ENCODE measurements around the gene CRLF3.
"Not testable (repeated sequence)": the region's sequence is repeated elsewhere in the genome, so short reads cannot be mapped to it uniquely, and the experiment has no call there.

The CRLF3 gene

DNA sequence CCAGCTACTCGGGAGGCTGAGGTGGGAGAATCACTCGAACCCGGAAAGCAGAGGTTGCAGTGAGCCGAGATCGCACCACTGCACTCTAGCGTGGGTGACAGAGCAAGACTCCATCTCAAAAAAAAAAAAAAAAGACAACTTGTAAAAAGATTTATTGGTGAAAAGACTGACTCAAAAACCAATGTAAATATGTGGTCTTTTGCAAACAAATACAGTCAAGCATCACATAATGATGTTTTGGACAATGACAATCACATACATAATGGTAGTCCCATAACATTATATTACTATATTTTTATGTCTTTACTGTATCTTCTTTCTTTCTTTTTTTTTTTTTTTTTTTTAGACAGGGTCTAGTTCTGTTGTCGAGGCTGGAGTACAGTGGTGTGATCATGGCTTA, 8.3 kb downstream of the CRLF3 start:
- H3K27me3 ChIP-seq (replicated peaks; ENCODE audit: control insufficient read depth, insufficient read depth, low read length, poor library complexity, severe bottlenecking): no peaks in the 10 kb centered on the region
- no peak overlapping the region for H3K27ac ChIP-seq (ENCODE audit: insufficient read depth, low read length, poor library complexity, severe bottlenecking)
- no peak for DNase-seq
- H3K9me3 ChIP-seq (ENCODE audit: control insufficient read depth, low read length): no peaks in the 10 kb centered on the region
- peaks cover 49% of the 10 kb centered on the region for H3K4me1 ChIP-seq (ENCODE audit: control insufficient read depth, insufficient read depth, low read length, poor library complexity, severe bottlenecking)
- H3K36me3 ChIP-seq (ENCODE audit: control insufficient read depth, insufficient read depth, low read length): no peaks in the 10 kb centered on the region
- no peak overlapping the region for H3K4me3 ChIP-seq (ENCODE audit: insufficient read depth, low read depth, low read length, poor library complexity, severe bottlenecking)

DNA sequence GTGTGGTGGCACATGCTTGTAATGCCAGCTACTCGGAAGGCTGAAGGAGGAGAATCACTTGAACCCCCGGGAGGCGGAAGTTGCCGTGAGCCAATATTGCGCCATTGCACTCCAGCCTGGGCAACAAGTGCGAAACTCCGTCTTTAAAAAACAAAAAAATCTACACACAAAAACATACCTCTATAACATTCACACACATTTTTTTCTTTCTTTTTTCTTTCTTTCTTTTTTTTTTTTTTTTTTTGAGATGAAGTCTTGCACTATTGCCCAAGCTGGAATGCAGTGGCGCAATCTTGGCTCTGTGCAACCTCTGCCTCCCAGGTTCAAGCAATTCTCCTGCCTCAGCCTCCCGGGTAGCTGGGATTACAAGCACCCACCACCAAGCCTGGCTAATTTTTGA, 9.6 kb downstream of the CRLF3 start:
- H3K4me1 ChIP-seq (ENCODE audit: control insufficient read depth, insufficient read depth, low read length, poor library complexity, severe bottlenecking): peaks cover 49% of the 10 kb centered on the region
- H3K27ac ChIP-seq (ENCODE audit: insufficient read depth, low read length, poor library complexity, severe bottlenecking); DNase-seq; H3K36me3 ChIP-seq (ENCODE audit: control insufficient read depth, insufficient read depth, low read length); H3K27me3 ChIP-seq (replicated peaks; ENCODE audit: control insufficient read depth, insufficient read depth, low read length, poor library complexity, severe bottlenecking); H3K9me3 ChIP-seq (ENCODE audit: control insufficient read depth, low read length); H3K4me3 ChIP-seq (ENCODE audit: insufficient read depth, low read depth, low read length, poor library complexity, severe bottlenecking): not testable (repeated sequence)

DNA sequence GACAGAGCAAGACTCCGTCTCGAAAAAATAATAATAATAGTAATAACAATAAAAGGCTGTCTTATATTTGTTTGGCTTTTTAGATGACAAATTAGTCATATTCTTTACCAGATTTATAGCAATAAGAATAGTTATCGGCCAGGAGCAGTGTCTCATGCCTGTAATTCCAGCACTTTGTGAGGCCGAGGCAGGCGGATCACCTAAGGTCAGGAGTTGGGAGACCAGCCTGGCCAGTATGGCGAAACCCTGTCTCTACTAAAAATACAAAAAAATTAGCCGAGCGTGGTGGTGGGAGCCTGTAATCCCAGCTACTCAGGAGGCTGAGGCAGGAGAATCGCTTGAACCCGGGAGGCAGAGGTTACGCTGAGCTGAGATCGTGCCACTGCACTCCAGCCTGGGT, 10.3 kb downstream of the CRLF3 start:
- H3K27ac ChIP-seq (ENCODE audit: insufficient read depth, low read length, poor library complexity, severe bottlenecking); H3K36me3 ChIP-seq (ENCODE audit: control insufficient read depth, insufficient read depth, low read length); H3K9me3 ChIP-seq (ENCODE audit: control insufficient read depth, low read length); DNase-seq; H3K4me3 ChIP-seq (ENCODE audit: insufficient read depth, low read depth, low read length, poor library complexity, severe bottlenecking); H3K27me3 ChIP-seq (replicated peaks; ENCODE audit: control insufficient read depth, insufficient read depth, low read length, poor library complexity, severe bottlenecking): not testable (repeated sequence)
- H3K4me1 ChIP-seq (ENCODE audit: control insufficient read depth, insufficient read depth, low read length, poor library complexity, severe bottlenecking): peaks cover 48% of the 10 kb centered on the region

DNA sequence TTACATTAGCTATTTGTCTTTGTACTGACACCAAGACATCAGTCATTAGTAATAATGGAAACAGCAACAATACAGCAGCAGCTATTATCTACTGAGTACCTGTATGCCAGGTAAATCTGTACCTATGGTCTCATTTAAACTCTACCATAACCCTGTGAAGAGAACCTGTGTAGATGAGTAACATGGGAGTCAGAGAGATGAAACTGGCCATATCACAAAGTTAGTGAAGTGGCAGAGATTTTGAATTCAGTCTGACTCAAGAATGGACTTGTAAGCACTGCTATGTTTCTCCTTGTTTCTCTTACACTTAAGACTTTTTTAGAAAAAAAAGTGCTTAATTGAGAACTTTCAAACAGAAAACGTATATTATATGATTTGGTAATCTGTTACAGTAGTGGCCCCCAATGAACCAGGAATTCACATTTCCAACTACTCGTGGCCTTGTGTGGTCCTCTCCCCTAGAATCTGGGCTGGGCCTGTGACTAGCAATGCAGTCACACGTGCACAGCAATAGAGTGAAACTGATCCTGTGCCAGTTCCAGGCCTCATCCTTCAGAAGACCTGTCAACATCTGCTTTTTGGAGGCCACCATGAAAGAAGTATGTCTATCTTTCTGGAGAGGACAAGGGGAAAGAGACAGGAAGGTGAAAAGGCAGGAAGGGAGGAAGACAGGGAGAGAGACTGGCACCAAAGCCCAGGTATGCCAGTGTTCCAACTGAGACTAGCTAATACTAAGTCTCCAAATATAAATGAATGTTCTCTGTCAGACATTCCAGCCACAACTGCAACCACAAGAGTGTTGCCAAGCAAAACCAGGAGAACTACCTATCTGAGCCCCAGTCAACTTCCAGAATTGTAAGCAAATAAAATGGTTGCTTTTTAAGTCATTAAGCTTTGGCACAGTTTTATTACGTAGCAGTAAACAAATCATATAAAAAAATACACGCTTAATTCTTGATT, 12.0 kb downstream of the CRLF3 start:
- no peaks in the 10 kb centered on the region for H3K27me3 ChIP-seq (replicated peaks; ENCODE audit: control insufficient read depth, insufficient read depth, low read length, poor library complexity, severe bottlenecking)
- no peak for DNase-seq
- peaks cover 47% of the 10 kb centered on the region for H3K4me1 ChIP-seq (ENCODE audit: control insufficient read depth, insufficient read depth, low read length, poor library complexity, severe bottlenecking)
- H3K4me3 ChIP-seq (ENCODE audit: insufficient read depth, low read depth, low read length, poor library complexity, severe bottlenecking): no peak overlapping the region
- H3K27ac ChIP-seq (ENCODE audit: insufficient read depth, low read length, poor library complexity, severe bottlenecking): peak overlapping the region; percentile 59
- no peaks in the 10 kb centered on the region for H3K36me3 ChIP-seq (ENCODE audit: control insufficient read depth, insufficient read depth, low read length)
- H3K9me3 ChIP-seq (ENCODE audit: control insufficient read depth, low read length): no peaks in the 10 kb centered on the region

- no peaks in the 10 kb centered on the region for H3K27me3 ChIP-seq (replicated peaks; ENCODE audit: control insufficient read depth, insufficient read depth, low read length, poor library complexity, severe bottlenecking)
- DNase-seq: no peak
- peaks cover 54% of the 10 kb centered on the region for H3K4me1 ChIP-seq (ENCODE audit: control insufficient read depth, insufficient read depth, low read length, poor library complexity, severe bottlenecking)
- peak overlapping the region; percentile 65 for H3K27ac ChIP-seq (ENCODE audit: insufficient read depth, low read length, poor library complexity, severe bottlenecking)
- H3K4me3 ChIP-seq (ENCODE audit: insufficient read depth, low read depth, low read length, poor library complexity, severe bottlenecking): peak overlapping the region; percentile 42
- no peaks in the 10 kb centered on the region for H3K9me3 ChIP-seq (ENCODE audit: control insufficient read depth, low read length)
- no peaks in the 10 kb centered on the region for H3K36me3 ChIP-seq (ENCODE audit: control insufficient read depth, insufficient read depth, low read length)
These were observed 14.6 kb downstream of the CRLF3 start for GRCh38 chr17:30809867-30810266.

- peak overlapping the region; percentile 42 for H3K4me3 ChIP-seq (ENCODE audit: insufficient read depth, low read depth, low read length, poor library complexity, severe bottlenecking)
- H3K36me3 ChIP-seq (ENCODE audit: control insufficient read depth, insufficient read depth, low read length): peaks cover 6% of the 10 kb centered on the region
- DNase-seq: no peak
- H3K27ac ChIP-seq (ENCODE audit: insufficient read depth, low read length, poor library complexity, severe bottlenecking): peak overlapping the region; percentile 65
- H3K27me3 ChIP-seq (replicated peaks; ENCODE audit: control insufficient read depth, insufficient read depth, low read length, poor library complexity, severe bottlenecking): no peaks in the 10 kb centered on the region
- peaks cover 54% of the 10 kb centered on the region for H3K4me1 ChIP-seq (ENCODE audit: control insufficient read depth, insufficient read depth, low read length, poor library complexity, severe bottlenecking)
- no peaks in the 10 kb centered on the region for H3K9me3 ChIP-seq (ENCODE audit: control insufficient read depth, low read length)
These were observed 15.7 kb downstream of the CRLF3 start for GRCh38 chr17:30808785-30809286.

DNA sequence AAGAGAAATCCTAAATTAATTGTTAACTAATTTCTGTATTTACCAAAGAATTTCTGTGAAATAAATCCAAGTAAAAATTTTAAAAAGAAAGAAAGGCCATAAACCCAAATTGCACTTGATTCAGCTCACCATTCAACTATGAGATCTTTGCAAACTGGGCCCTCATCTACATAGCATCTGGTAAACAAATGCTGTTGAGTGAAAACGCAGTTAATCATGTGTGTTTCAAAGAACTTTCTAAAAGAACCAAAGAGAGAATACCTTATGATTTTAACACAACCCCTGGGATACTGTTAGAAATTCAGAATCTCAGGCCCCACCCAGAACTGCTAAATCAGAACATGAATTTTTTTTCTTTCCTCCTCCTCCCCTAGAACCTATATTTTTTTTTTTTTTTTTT, 16.6 kb downstream of the CRLF3 start:
- Histone ChIP-seq H3K27me3 (replicated peaks; ENCODE audit: control insufficient read depth, insufficient read depth, low read length, poor library complexity, severe bottlenecking) (no peaks in the 10 kb centered on the region), H3K9me3 (ENCODE audit: control insufficient read depth, low read length) (no peaks in the 10 kb centered on the region), H3K36me3 (ENCODE audit: control insufficient read depth, insufficient read depth, low read length) (peaks cover 14% of the 10 kb centered on the region), H3K27ac (ENCODE audit: insufficient read depth, low read length, poor library complexity, severe bottlenecking) (peak overlapping the region; percentile 18), H3K4me3 (ENCODE audit: insufficient read depth, low read depth, low read length, poor library complexity, severe bottlenecking) (no peak overlapping the region), H3K4me1 (ENCODE audit: control insufficient read depth, insufficient read depth, low read length, poor library complexity, severe bottlenecking) (peaks cover 46% of the 10 kb centered on the region)
- DNase-seq: no peak

DNA sequence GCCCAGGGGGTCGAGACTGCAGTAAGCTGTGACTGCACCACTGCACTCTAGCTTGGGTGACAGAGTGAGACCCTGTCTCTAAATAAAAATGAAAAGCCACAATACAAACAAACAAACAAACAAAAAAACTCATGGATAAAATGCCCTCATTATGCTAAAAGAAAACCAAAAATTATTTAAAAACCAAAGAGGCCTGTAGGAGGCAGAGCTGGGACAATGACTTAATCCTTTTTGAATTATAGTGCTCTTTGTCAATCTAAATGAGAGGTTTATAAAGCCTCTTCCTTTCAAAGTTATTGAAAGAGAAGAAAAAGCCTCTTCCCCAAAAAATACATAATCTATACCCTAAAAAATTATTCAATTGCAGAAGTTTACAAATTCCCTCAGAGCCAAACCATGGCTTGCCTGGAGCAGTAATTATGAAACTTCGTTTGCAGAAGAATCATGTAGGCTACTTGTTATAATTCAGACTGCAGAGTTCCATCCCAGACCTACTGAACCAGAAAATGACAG, 18.5 kb downstream of the CRLF3 start:
- Histone ChIP-seq H3K4me1 (ENCODE audit: control insufficient read depth, insufficient read depth, low read length, poor library complexity, severe bottlenecking) (peaks cover 32% of the 10 kb centered on the region), H3K9me3 (ENCODE audit: control insufficient read depth, low read length) (no peaks in the 10 kb centered on the region), H3K27ac (ENCODE audit: insufficient read depth, low read length, poor library complexity, severe bottlenecking) (no peak overlapping the region), H3K4me3 (ENCODE audit: insufficient read depth, low read depth, low read length, poor library complexity, severe bottlenecking) (no peak overlapping the region), H3K36me3 (ENCODE audit: control insufficient read depth, insufficient read depth, low read length) (peaks cover 30% of the 10 kb centered on the region), H3K27me3 (replicated peaks; ENCODE audit: control insufficient read depth, insufficient read depth, low read length, poor library complexity, severe bottlenecking) (no peaks in the 10 kb centered on the region)
- DNase-seq: no peak

DNA sequence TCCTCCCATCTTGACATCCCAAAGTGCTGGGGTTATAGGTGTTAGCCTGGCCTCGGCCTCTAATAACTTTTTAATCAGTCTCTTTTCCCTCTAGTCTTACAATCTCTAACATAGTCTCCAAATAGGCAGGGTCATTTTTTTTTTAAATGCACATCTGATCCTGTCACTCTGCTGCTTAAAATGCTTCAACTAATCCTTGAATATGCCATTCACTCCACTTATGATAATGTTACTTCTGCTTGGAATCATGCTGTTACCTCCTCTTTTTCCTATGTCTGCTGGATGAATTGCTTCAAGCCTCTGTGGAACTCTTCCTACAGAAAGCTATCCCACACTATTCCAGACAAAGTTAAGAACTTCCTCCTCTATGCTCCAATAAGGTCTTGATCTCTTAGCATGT, 22.8 kb downstream of the CRLF3 start:
- Histone ChIP-seq H3K27me3 (replicated peaks; ENCODE audit: control insufficient read depth, insufficient read depth, low read length, poor library complexity, severe bottlenecking) (no peaks in the 10 kb centered on the region), H3K36me3 (ENCODE audit: control insufficient read depth, insufficient read depth, low read length) (peaks cover 63% of the 10 kb centered on the region), H3K4me1 (ENCODE audit: control insufficient read depth, insufficient read depth, low read length, poor library complexity, severe bottlenecking) (peaks cover 8% of the 10 kb centered on the region), H3K27ac (ENCODE audit: insufficient read depth, low read length, poor library complexity, severe bottlenecking) (no peak overlapping the region), H3K4me3 (ENCODE audit: insufficient read depth, low read depth, low read length, poor library complexity, severe bottlenecking) (no peak overlapping the region), H3K9me3 (ENCODE audit: control insufficient read depth, low read length) (no peaks in the 10 kb centered on the region)
- no peak for DNase-seq

- DNase-seq: no peak
- H3K27ac ChIP-seq (ENCODE audit: insufficient read depth, low read length, poor library complexity, severe bottlenecking): no peak overlapping the region
- no peak overlapping the region for H3K4me3 ChIP-seq (ENCODE audit: insufficient read depth, low read depth, low read length, poor library complexity, severe bottlenecking)
- H3K4me1 ChIP-seq (ENCODE audit: control insufficient read depth, insufficient read depth, low read length, poor library complexity, severe bottlenecking): no peaks in the 10 kb centered on the region
- no peaks in the 10 kb centered on the region for H3K9me3 ChIP-seq (ENCODE audit: control insufficient read depth, low read length)
- H3K36me3 ChIP-seq (ENCODE audit: control insufficient read depth, insufficient read depth, low read length): peaks cover 78% of the 10 kb centered on the region
- no peaks in the 10 kb centered on the region for H3K27me3 ChIP-seq (replicated peaks; ENCODE audit: control insufficient read depth, insufficient read depth, low read length, poor library complexity, severe bottlenecking)
These were observed 28.5 kb downstream of the CRLF3 start for GRCh38 chr17:30796016-30796415.

Measured in effector memory CD4-positive, alpha-beta T cell (primary cell).